C4-2B (cell line): ENCODE results near the gene CCDC85C.

Experiments used
- CTCF ChIP-seq: fragments of 450-650 bp; conservative IDR thresholded peaks from 2 replicates; pipeline ENCODE4 v1.5.1; 2017; ENCODE audit warnings: mild to moderate bottlenecking
- ZFX ChIP-seq: fragments of 450-650 bp; IDR thresholded peaks from 2 replicates; pipeline ENCODE4 v1.6.1; 2017

DNA sequence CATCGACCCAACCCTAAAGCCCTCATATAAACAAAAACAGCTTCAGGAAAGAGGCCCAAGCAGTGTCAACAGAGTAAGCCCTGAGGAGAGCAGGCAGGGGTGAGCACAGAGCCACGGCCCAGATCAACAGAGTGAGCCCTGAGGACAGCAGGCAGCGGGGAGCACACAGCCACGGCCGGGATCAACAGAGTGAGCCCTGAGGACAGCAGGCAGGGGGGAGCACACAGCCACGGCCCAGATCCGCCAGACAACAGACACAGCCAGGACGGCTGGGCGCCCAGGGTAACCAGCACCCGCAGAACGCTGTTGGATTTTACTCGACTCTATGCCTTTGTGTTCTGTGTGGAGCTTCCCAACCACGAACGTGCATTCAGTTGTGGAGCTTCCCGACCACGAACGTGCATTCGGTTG is 15.0 kb downstream of the CCDC85C start:
- TF ChIP-seq CTCF (no peak), ZFX (no peak)
